A549 treated with ZK216348 at 1 μM for 4 hours (cell line): ENCODE data around the gene TAC4. TPM values are rescaled to one million over a fixed set of nuclear protein-coding genes. Genes with fewer than 3 reads are reported as not detected.

ENCODE experiments used
- total RNA-seq: library from RNA; stranded (reverse); fragments of 200-300 nt; extraction: Qiagen RNA extraction; gene quantifications from 5 replicates; pipeline ENCODE4 v1.2.3, GENCODE V29; 2022; ENCODE audit warnings: low read depth

The TAC4 gene
- total RNA-seq, result not detected in 5 replicates

GRCh38 chr17:49848019-49848473 is at the start of gene TAC4:
Gene TAC4 (minus strand): TSS chr17:49848069. CDS start chr17:49848017, 52 bp downstream.

GRCh38 chr17:49788478-49789242 is 59.2 kb downstream of the TAC4 start, which contains the start of gene KAT7:
Gene KAT7 (plus strand): TSS chr17:49788681. CDS start chr17:49788835, 154 bp downstream.

Other genes with a start within 250 kb of the TAC4 start
- 37.8 to 44.6 TPM (median 40.7 TPM) in 5 replicates for gene SPOP, start 170.0 kb downstream of the TAC4 start, total RNA-seq
- gene SLC35B1, start 140.1 kb downstream of the TAC4 start, total RNA-seq, result 89.2 to 100 TPM (median 91.2 TPM) in 5 replicates
- gene FAM117A, start 83.9 kb downstream of the TAC4 start, total RNA-seq, result 1.0 to 1.4 TPM (median 1.2 TPM) in 5 replicates
- 24.7 to 29.5 TPM (median 26.8 TPM) in 5 replicates for gene KAT7, start 59.4 kb downstream of the TAC4 start, total RNA-seq
- 1.9 to 4.5 TPM (median 3.5 TPM) in 5 replicates for gene DLX4, start 121.1 kb upstream of the TAC4 start, total RNA-seq
- gene DLX3, start 147.2 kb upstream of the TAC4 start, total RNA-seq, result 0.07 to 0.12 TPM (median 0.07 TPM) in 3 of 5 replicates, not detected in the others
- 314 to 512 TPM (median 475 TPM) in 5 replicates for gene ITGA3, start 208.0 kb upstream of the TAC4 start, total RNA-seq
- gene PDK2, start 247.3 kb upstream of the TAC4 start, total RNA-seq, result 13.8 to 22.5 TPM (median 18.4 TPM) in 5 replicates